Anterior cingulate cortex (tissue), 58 donors: ENCODE data around the gene CERT1.

Experiments used
- DNase-seq, 58 donors: peaks; one replicate each; lab custom pipeline; 2025; lab: John Stamatoyannopoulos, UW

Gene CERT1

GRCh38 chr5:75414241-75414640 is 97.2 kb downstream of the CERT1 start:
- DNase-seq = no peak

- DNase-seq = no peak
These were observed 99.1 kb downstream of the CERT1 start for GRCh38 chr5:75412111-75412990.

GRCh38 chr5:75405296-75405695 is 106.1 kb downstream of the CERT1 start:
- DNase-seq = no peak

- no peak for DNase-seq
These were observed 116.2 kb downstream of the CERT1 start for GRCh38 chr5:75395277-75395676.

GRCh38 chr5:75389430-75389829 is 122.0 kb downstream of the CERT1 start:
- DNase-seq = no peak

GRCh38 chr5:75387806-75388205 is 123.6 kb downstream of the CERT1 start:
- no peak for DNase-seq

GRCh38 chr5:75384218-75384617 is 127.2 kb downstream of the CERT1 start:
- no peak for DNase-seq

GRCh38 chr5:75381456-75381855 is 130.0 kb downstream of the CERT1 start:
- DNase-seq = no peak

- no peak for DNase-seq
These were observed 131.3 kb downstream of the CERT1 start for GRCh38 chr5:75380099-75380498.

GRCh38 chr5:75375414-75375813 is 136.0 kb downstream of the CERT1 start:
- no peak for DNase-seq

GRCh38 chr5:75374394-75374814 is 137.0 kb downstream of the CERT1 start:
- DNase-seq = no peak

GRCh38 chr5:75373862-75374261 is 137.6 kb downstream of the CERT1 start:
- DNase-seq = no peak

- no peak for DNase-seq
These were observed 143.0 kb downstream of the CERT1 start for GRCh38 chr5:75368391-75368790.

- no peak for DNase-seq
These were observed 144.0 kb downstream of the CERT1 start for GRCh38 chr5:75367401-75367800.

GRCh38 chr5:75366787-75367186 is 144.6 kb downstream of the CERT1 start:
- DNase-seq = no peak

GRCh38 chr5:75365740-75366139 is 145.7 kb downstream of the CERT1 start:
- DNase-seq = no peak

GRCh38 chr5:75364571-75365280 is 146.7 kb downstream of the CERT1 start:
- no peak for DNase-seq

- DNase-seq = peak in 6 of 58 donors; percentile 2 to 21 (median 7)
These were observed 147.5 kb downstream of the CERT1 start for GRCh38 chr5:75363726-75364495.

- DNase-seq = no peak
These were observed 148.3 kb downstream of the CERT1 start for GRCh38 chr5:75363111-75363510.

GRCh38 chr5:75362474-75362975 is 148.9 kb downstream of the CERT1 start:
- DNase-seq = no peak

- peak in 23 of 58 donors; percentile 4 to 58 (median 25) for DNase-seq
These were observed 150.1 kb downstream of the CERT1 start for GRCh38 chr5:75361310-75361709.
